HCT116 (cell line): ENCODE measurements around the gene SGMS1. TPM values are rescaled to one million over a fixed set of nuclear protein-coding genes. Genes with fewer than 3 reads are reported as not detected.
"Not testable (repeated sequence)": the region's sequence is repeated elsewhere in the genome, so short reads cannot be mapped to it uniquely, and the experiment has no call there.

Experiments used
- ATAC-seq: fragments of 200-7000 bp; cut with Tn5 transposase; 2 replicates; pipeline ENCODE4 v1.9.1; 2020; ENCODE audit warnings: mild to moderate bottlenecking, moderate library complexity
- BruUV-seq: library from RNA; stranded (reverse); fragments of 400-500 nt; replicated peaks from 2 replicates; lab custom pipeline; 2021; lab: Mats Ljungman, UMichigan
- CTCF ChIA-PET: fragments of 300-600 bp; sonication (Branson Sonifier 250); formaldehyde crosslinking; loops from one replicate; lab custom pipeline; 2021; ENCODE audit warnings: antibody characterized with exemption; lab: Charles Lee
- POLR2A ChIA-PET: fragments of 300-600, 350-600 bp; sonication (Branson Sonifier 250); formaldehyde crosslinking; loops from one replicate; lab custom pipeline; 2021; ENCODE audit warnings: antibody characterized with exemption; lab: Charles Lee
- RAD21 ChIA-PET, 2 experiments: fragments of 300-600 bp; sonication (Branson Sonifier 250); formaldehyde crosslinking; loops; one replicate each; lab custom pipeline; 2023; ENCODE audit warnings: low total read pairs in 2 of 2; ENCODE audit not compliant: uncharacterized antibody in 2 of 2, unreplicated experiment in 2 of 2, low non-redundant PET in 1 of 2; lab: Charles Lee
- DNase-seq: peaks from one replicate; pipeline ENCODE4 v3.0.0-alpha.2; 2010; ENCODE audit warnings: low read depth, low spot score
- H2AFZ ChIP-seq: fragments of 200-600 bp; shearing (Covaris generic), sonication (generic); 2 replicates; pipeline ENCODE4 v1.6.1; 2017; ENCODE audit warnings: low read depth, mixed run types, mixed read lengths, antibody characterized with exemption, low read length; ENCODE audit not compliant: poor library complexity, severe bottlenecking
- H3K27ac ChIP-seq: 2 replicates; pipeline ENCODE4 v1.5.1; 2012; ENCODE audit warnings: low read depth, low read length
- H3K27me3 ChIP-seq: fragments of 200-600 bp; sonication (generic); 2 replicates; pipeline ENCODE4 v1.6.1; 2016; ENCODE audit warnings: mixed run types, low read length, mixed read lengths; ENCODE audit not compliant: insufficient read depth
- H3K36me3 ChIP-seq, 2 experiments: fragments of 200-500 bp in 1 of 2; fragments of 200-600 bp in 1 of 2; sonication (Bioruptor generic) in 1 of 2; sonication (generic) in 1 of 2; 2 replicates each; pipeline versions ENCODE4 v1.5.1 to v1.6.1; 2014 to 2016; ENCODE audit warnings: low read length in 2 of 2, inconsistent platforms in 1 of 2, mixed read lengths in 1 of 2, mixed run types in 1 of 2; ENCODE audit not compliant: insufficient read depth in 2 of 2, control insufficient read depth in 1 of 2
- H3K4me1 ChIP-seq, 2 experiments: fragments of 200-600 bp in 1 of 2; sonication (generic) in 1 of 2; 2 replicates each; pipeline versions ENCODE4 v1.5.1 to v1.6.1; 2012 to 2017; ENCODE audit warnings: low read length in 2 of 2, inconsistent platforms in 1 of 2, mild to moderate bottlenecking in 1 of 2, mixed read lengths in 1 of 2, mixed run types in 1 of 2, moderate library complexity in 1 of 2; ENCODE audit not compliant: insufficient read depth in 2 of 2, control insufficient read depth in 1 of 2
- H3K4me2 ChIP-seq: fragments of 200-600 bp; sonication (generic); 2 replicates; pipeline ENCODE4 v1.6.1; 2017; ENCODE audit warnings: mixed run types, low read length, mixed read lengths
- H3K4me3 ChIP-seq, 2 experiments: fragments of 200-600 bp in 1 of 2; sonication (generic) in 1 of 2; replicated peaks in 1 of 2; 2 replicates each; pipeline ENCODE4 v1.5.1; 2011 to 2016; ENCODE audit warnings: low read length in 2 of 2, control low read depth in 1 of 2, low read depth in 1 of 2, mild to moderate bottlenecking in 1 of 2, mixed read lengths in 1 of 2, mixed run types in 1 of 2
- H3K79me2 ChIP-seq: fragments of 200-600 bp; sonication (generic); 2 replicates; pipeline ENCODE4 v1.6.1; 2017; ENCODE audit warnings: mild to moderate bottlenecking, mixed run types, low read length, moderate library complexity, mixed read lengths; ENCODE audit not compliant: insufficient read depth
- H3K9ac ChIP-seq: fragments of 200-600 bp; sonication (generic); 2 replicates; pipeline ENCODE4 v1.6.1; 2016; ENCODE audit warnings: low read length, mixed read lengths
- H3K9me2 ChIP-seq: fragments of 200-600 bp; sonication (generic), shearing (Covaris generic); 2 replicates; pipeline ENCODE4 v1.6.1; 2017; ENCODE audit warnings: mixed run types, mild to moderate bottlenecking, moderate library complexity; ENCODE audit not compliant: insufficient read depth
- H3K9me3 ChIP-seq, 2 experiments: fragments of 200-500 bp in 1 of 2; fragments of 200-600 bp in 1 of 2; sonication (Bioruptor generic) in 1 of 2; sonication (generic) in 1 of 2; 2 replicates each; pipeline ENCODE4 v1.6.1; 2014 to 2017; ENCODE audit warnings: low read length in 2 of 2, mixed read lengths in 2 of 2, inconsistent platforms in 1 of 2, low read depth in 1 of 2, mild to moderate bottlenecking in 1 of 2, mixed run types in 1 of 2, moderate library complexity in 1 of 2; ENCODE audit not compliant: control insufficient read depth in 1 of 2, insufficient read depth in 1 of 2
- H4K20me1 ChIP-seq: fragments of 200-600 bp; sonication (generic), shearing (Covaris generic); 2 replicates; pipeline ENCODE4 v1.6.1; 2017; ENCODE audit warnings: mixed run types, mild to moderate bottlenecking, moderate library complexity; ENCODE audit not compliant: insufficient read depth
- CBX3 ChIP-seq: IDR thresholded peaks from 2 replicates; pipeline ENCODE4 v1.6.1; 2012; ENCODE audit warnings: low read depth
- EZH2 ChIP-seq: fragments of 200-600 bp; sonication (generic); IDR thresholded peaks from 2 replicates; pipeline ENCODE4 v1.6.1; 2017; ENCODE audit warnings: antibody characterized with exemption, mixed run types
- JUND ChIP-seq: IDR thresholded peaks from 2 replicates; pipeline ENCODE4 v1.6.1; 2012
- RAD21 ChIP-seq: IDR thresholded peaks from 2 replicates; pipeline ENCODE4 v1.6.1; 2012; ENCODE audit warnings: low read depth, mild to moderate bottlenecking
- SRF ChIP-seq: IDR thresholded peaks from 2 replicates; pipeline ENCODE4 v1.6.1; 2012; ENCODE audit warnings: low read depth
- intact Hi-C: fragments of 100-400 bp; cut with micrococcal nuclease; formaldehyde crosslinking; loops from 2 replicates; pipeline ENCODE4 v1.10.0; 2022
- total RNA-seq: library from RNA; stranded (reverse); gene quantifications from one replicate; pipeline ENCODE4 v1.2.1, GENCODE V29; 2021; ENCODE audit not compliant: unreplicated experiment
- TF ChIP-seq, protein P1 (sequence below): IDR thresholded peaks from 2 replicates; pipeline ENCODE4 v1.6.1; 2012
- TF ChIP-seq, protein P2 (sequence below): IDR thresholded peaks from 2 replicates; pipeline ENCODE4 v1.6.1; 2011; ENCODE audit warnings: mild to moderate bottlenecking, low read length, moderate library complexity; ENCODE audit not compliant: insufficient replicate concordance; ENCODE audit errors: extremely low read depth
- TF ChIP-seq, protein P3 (sequence below): IDR thresholded peaks from 2 replicates; pipeline ENCODE4 v1.6.1; 2012; ENCODE audit warnings: low read depth

The SGMS1 gene
- total RNA-seq, 1 experiment from 2014 or later: 29.1 TPM

DNA sequence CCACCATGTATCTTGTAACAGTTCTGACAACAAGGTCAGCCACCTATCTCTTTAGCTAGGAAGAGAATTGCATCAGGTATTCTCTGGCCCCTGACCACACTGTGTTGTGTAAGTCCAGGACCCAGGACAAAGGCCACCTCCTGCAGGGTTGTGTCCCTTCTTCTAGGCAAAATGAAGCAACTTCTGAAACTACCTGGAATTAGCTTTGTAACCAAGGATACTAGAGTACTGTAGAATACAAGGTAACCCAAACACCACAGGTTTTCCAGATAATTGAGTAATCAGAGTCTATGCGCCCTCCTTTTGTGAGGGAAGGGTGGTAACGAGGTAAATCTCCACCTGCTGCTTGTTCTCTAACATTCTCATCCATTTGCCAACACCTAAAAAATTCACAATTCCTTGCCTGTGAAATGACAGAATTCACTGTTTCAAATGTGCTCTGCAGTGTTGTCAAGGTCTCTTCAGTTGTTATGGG lies 51.7 kb downstream of the SGMS1 start:
- peaks cover 5 to 14% of the 10 kb centered on the region in 2 experiments; a peak in 3 of 4 replicates for H3K4me1 ChIP-seq
- no peak overlapping the region for H3K27ac ChIP-seq
- H3K79me2 ChIP-seq: no peaks in the 10 kb centered on the region; the same call in 1 of the 2 replicates
- no peaks in the 10 kb centered on the region for H3K27me3 ChIP-seq
- H3K4me2 ChIP-seq: no peak overlapping the region
- no peaks in the 10 kb centered on the region for H3K36me3 ChIP-seq
- H3K9me2 ChIP-seq: no peaks in the 10 kb centered on the region
- DNase-seq (no peak), ATAC-seq (no peak)
- intact Hi-C loops: no loop called here
- CTCF ChIA-PET: interaction anchor here (1.2 kb wide), 1 partner anchor 19 kb away, joined by 3 read pairs; no protein-coding TSS in a partner anchor
- H2AFZ ChIP-seq: no peak overlapping the region
- TF ChIP-seq CBX3: no peak
- no peak for TF ChIP-seq SRF
- TF ChIP-seq JUND: no peak
- H3K4me3 ChIP-seq: no peak overlapping the region
- no TSS peak for BruUV-seq
- H4K20me1 ChIP-seq: no peaks in the 10 kb centered on the region
- H3K9me3 ChIP-seq: no peaks in the 10 kb centered on the region
- H3K9ac ChIP-seq: no peak overlapping the region
- POLR2A ChIA-PET: no interaction called here
- RAD21 ChIA-PET: no interaction called here

DNA sequence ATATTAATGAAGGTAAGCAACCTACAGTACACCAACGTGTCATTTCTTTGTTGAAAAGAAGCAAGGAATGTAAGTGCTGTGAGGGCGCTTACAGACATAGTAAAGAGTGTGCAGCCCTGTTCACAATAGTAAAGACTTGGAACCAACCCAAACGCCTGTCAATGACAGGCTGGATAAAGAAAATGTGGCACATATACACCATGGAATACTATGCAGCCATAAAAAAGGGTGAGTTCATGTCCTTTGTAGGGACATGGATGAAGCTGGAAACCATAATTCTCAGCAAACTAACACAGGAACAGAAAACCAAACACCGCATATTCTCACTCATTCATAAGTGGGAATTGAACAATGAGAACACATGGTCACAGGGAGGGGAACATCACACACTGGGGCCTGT lies 55.0 kb downstream of the SGMS1 start:
- H3K27me3 ChIP-seq, H3K9me2 ChIP-seq, H3K27ac ChIP-seq, H4K20me1 ChIP-seq, POLR2A ChIA-PET, DNase-seq, CTCF ChIA-PET, H3K9ac ChIP-seq, H3K36me3 ChIP-seq, ATAC-seq, intact Hi-C loops, H3K4me1 ChIP-seq, RAD21 ChIA-PET, H3K9me3 ChIP-seq, H3K4me2 ChIP-seq, H3K79me2 ChIP-seq, H2AFZ ChIP-seq, H3K4me3 ChIP-seq, BruUV-seq: not testable (repeated sequence)

DNA sequence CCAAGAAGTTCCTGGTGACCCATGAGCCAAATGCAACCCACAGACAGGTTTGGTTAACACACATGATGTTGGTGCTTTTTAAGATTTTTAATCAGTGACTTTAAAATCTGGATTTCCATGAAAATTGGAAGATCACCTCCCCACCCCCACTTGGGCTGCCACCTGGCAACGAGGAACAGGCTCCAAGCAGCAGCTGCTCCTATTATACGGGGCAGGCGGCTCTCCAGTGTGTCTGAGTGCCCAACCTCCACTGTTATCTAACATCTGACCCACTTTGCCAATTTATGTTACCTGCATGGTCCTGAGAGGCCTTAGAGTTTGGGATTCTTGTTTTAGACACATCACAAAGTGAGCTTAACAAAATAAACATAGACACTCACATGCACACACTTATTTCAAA lies 56.4 kb downstream of the SGMS1 start:
- no peaks in the 10 kb centered on the region for H4K20me1 ChIP-seq
- H3K4me3 ChIP-seq: no peak overlapping the region
- H3K9me3 ChIP-seq: no peaks in the 10 kb centered on the region
- intact Hi-C loops: no loop called here
- no peak overlapping the region for H3K4me2 ChIP-seq
- H3K4me1 ChIP-seq: no peaks in the 10 kb centered on the region
- H3K9ac ChIP-seq: no peak overlapping the region
- H2AFZ ChIP-seq: no peak overlapping the region
- H3K27ac ChIP-seq: no peak overlapping the region
- no peaks in the 10 kb centered on the region for H3K27me3 ChIP-seq
- no peaks in the 10 kb centered on the region for H3K36me3 ChIP-seq
- H3K79me2 ChIP-seq: no peaks in the 10 kb centered on the region; the same call in 1 of the 2 replicates
- CTCF ChIA-PET: no interaction called here
- no peak for DNase-seq
- H3K9me2 ChIP-seq: no peaks in the 10 kb centered on the region
- no TSS peak for BruUV-seq
- POLR2A ChIA-PET: no interaction called here
- no peak for ATAC-seq
- RAD21 ChIA-PET: no interaction called here
- TF ChIP-seq EZH2 (no peak), RAD21 (no peak), JUND (no peak)
- TF ChIP-seq, protein P1, sequence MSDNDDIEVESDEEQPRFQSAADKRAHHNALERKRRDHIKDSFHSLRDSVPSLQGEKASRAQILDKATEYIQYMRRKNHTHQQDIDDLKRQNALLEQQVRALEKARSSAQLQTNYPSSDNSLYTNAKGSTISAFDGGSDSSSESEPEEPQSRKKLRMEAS: no peak
- TF ChIP-seq, protein P2, sequence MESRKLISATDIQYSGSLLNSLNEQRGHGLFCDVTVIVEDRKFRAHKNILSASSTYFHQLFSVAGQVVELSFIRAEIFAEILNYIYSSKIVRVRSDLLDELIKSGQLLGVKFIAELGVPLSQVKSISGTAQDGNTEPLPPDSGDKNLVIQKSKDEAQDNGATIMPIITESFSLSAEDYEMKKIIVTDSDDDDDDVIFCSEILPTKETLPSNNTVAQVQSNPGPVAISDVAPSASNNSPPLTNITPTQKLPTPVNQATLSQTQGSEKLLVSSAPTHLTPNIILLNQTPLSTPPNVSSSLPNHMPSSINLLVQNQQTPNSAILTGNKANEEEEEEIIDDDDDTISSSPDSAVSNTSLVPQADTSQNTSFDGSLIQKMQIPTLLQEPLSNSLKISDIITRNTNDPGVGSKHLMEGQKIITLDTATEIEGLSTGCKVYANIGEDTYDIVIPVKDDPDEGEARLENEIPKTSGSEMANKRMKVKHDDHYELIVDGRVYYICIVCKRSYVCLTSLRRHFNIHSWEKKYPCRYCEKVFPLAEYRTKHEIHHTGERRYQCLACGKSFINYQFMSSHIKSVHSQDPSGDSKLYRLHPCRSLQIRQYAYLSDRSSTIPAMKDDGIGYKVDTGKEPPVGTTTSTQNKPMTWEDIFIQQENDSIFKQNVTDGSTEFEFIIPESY: no peak
- TF ChIP-seq, protein P3, sequence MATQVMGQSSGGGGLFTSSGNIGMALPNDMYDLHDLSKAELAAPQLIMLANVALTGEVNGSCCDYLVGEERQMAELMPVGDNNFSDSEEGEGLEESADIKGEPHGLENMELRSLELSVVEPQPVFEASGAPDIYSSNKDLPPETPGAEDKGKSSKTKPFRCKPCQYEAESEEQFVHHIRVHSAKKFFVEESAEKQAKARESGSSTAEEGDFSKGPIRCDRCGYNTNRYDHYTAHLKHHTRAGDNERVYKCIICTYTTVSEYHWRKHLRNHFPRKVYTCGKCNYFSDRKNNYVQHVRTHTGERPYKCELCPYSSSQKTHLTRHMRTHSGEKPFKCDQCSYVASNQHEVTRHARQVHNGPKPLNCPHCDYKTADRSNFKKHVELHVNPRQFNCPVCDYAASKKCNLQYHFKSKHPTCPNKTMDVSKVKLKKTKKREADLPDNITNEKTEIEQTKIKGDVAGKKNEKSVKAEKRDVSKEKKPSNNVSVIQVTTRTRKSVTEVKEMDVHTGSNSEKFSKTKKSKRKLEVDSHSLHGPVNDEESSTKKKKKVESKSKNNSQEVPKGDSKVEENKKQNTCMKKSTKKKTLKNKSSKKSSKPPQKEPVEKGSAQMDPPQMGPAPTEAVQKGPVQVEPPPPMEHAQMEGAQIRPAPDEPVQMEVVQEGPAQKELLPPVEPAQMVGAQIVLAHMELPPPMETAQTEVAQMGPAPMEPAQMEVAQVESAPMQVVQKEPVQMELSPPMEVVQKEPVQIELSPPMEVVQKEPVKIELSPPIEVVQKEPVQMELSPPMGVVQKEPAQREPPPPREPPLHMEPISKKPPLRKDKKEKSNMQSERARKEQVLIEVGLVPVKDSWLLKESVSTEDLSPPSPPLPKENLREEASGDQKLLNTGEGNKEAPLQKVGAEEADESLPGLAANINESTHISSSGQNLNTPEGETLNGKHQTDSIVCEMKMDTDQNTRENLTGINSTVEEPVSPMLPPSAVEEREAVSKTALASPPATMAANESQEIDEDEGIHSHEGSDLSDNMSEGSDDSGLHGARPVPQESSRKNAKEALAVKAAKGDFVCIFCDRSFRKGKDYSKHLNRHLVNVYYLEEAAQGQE: no peak
